ENCODE data around the gene DGKI. TPM values are rescaled to one million over a fixed set of nuclear protein-coding genes. Genes with fewer than 3 reads are reported as not detected.

The DGKI gene
- total RNA-seq, 2 donors from 2014 or later = 0.04 to 0.64 TPM

DNA sequence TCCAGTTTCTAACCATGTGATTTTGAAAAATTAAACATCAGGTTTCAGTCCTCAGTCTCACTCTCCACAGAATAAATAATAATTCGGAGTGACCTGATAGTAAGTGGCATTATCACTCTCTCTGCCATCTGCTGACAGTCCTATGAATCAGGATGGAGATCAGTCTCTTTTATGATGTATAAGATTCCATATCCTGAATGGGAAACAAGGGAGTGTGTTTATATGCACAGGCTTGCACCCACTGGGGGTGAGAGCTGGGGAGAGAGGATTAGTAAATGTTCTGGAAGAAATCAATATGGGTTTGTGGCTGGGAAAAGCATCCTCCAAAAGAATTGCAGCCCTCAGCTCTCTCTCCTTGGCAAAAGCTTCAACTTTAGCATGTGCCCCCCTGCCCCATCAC lies 45.3 kb downstream of the DGKI start:
- H3K27ac ChIP-seq (ENCODE audit: low read depth, low read length) = no peak overlapping the region
- H3K27ac Mint-ChIP-seq = no peak overlapping the region
- WGBS, 2 experiments (ENCODE audit: insufficient coverage in 1 of 2, insufficient read length in 1 of 2) = 96% methylated on average over 1 of the region's 1 CpG; no CpG with 5 or more reads in 1 of the 2 experiments
- peaks cover 2% of the 10 kb centered on the region for H3K4me1 Mint-ChIP-seq
- H3K36me3 ChIP-seq (ENCODE audit: control insufficient read depth, insufficient read depth, low read length) = no peaks in the 10 kb centered on the region
- no peaks in the 10 kb centered on the region for H3K36me3 Mint-ChIP-seq (ENCODE audit: low read depth)
- no peak overlapping the region for H3K9ac ChIP-seq (ENCODE audit: extremely low read depth, low read length, poor library complexity, severe bottlenecking)
- H3K9me3 ChIP-seq (ENCODE audit: control insufficient read depth, low read length) = no peaks in the 10 kb centered on the region
- no peaks in the 10 kb centered on the region for H3K4me1 ChIP-seq (ENCODE audit: control insufficient read depth, insufficient read depth, low read length)
- H3K9me3 Mint-ChIP-seq = peaks cover 2% of the 10 kb centered on the region
- H3K4me3 Mint-ChIP-seq = no peak overlapping the region
- H3K27me3 Mint-ChIP-seq (ENCODE audit: insufficient read depth) = no peaks in the 10 kb centered on the region
- DNase-seq = no peak
- H3K27me3 ChIP-seq (ENCODE audit: control insufficient read depth, insufficient read depth, low read length, poor library complexity, severe bottlenecking) = no peaks in the 10 kb centered on the region
- H3K4me3 ChIP-seq (ENCODE audit: low read length) = no peak overlapping the region
- TF ChIP-seq, protein P1, sequence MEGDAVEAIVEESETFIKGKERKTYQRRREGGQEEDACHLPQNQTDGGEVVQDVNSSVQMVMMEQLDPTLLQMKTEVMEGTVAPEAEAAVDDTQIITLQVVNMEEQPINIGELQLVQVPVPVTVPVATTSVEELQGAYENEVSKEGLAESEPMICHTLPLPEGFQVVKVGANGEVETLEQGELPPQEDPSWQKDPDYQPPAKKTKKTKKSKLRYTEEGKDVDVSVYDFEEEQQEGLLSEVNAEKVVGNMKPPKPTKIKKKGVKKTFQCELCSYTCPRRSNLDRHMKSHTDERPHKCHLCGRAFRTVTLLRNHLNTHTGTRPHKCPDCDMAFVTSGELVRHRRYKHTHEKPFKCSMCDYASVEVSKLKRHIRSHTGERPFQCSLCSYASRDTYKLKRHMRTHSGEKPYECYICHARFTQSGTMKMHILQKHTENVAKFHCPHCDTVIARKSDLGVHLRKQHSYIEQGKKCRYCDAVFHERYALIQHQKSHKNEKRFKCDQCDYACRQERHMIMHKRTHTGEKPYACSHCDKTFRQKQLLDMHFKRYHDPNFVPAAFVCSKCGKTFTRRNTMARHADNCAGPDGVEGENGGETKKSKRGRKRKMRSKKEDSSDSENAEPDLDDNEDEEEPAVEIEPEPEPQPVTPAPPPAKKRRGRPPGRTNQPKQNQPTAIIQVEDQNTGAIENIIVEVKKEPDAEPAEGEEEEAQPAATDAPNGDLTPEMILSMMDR (conservative IDR thresholded peaks at IDR 0.05) = no peak

DNA sequence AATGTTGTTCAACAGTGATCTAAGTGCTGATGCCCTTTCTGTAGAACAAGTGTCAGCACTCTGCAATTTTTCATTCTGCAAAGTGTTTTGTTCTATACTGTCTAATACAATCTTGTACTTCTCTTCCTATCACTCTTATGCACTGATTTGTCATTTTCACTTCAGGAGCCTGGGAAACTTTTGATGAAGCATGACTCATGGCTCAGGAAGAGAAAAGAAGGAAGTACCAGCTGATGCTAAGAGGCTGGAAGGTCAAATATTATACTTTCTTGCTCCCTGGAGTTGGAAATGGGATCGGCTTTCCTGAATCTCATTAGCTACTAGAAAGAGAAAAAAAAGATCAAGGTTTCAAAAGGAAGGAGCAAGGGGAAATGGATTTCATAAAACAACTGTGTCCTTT lies 45.8 kb downstream of the DGKI start:
- peaks cover 7% of the 10 kb centered on the region for H3K9me3 Mint-ChIP-seq
- no peaks in the 10 kb centered on the region for H3K27me3 Mint-ChIP-seq (ENCODE audit: insufficient read depth)
- H3K4me1 Mint-ChIP-seq = peaks cover 2% of the 10 kb centered on the region
- Histone ChIP-seq H3K36me3 (ENCODE audit: control insufficient read depth, insufficient read depth, low read length) (no peaks in the 10 kb centered on the region), H3K4me1 (ENCODE audit: control insufficient read depth, insufficient read depth, low read length) (no peaks in the 10 kb centered on the region), H3K9ac (ENCODE audit: extremely low read depth, low read length, poor library complexity, severe bottlenecking) (no peak overlapping the region), H3K27me3 (ENCODE audit: control insufficient read depth, insufficient read depth, low read length, poor library complexity, severe bottlenecking) (no peaks in the 10 kb centered on the region), H3K27ac (ENCODE audit: low read depth, low read length) (peak overlapping the region; percentile 30), H3K9me3 (ENCODE audit: control insufficient read depth, low read length) (peaks cover under 1% of the 10 kb centered on the region), H3K4me3 (ENCODE audit: low read length) (no peak overlapping the region)
- TF ChIP-seq, protein P1 (conservative IDR thresholded peaks at IDR 0.05) = no peak
- H3K36me3 Mint-ChIP-seq (ENCODE audit: low read depth) = no peaks in the 10 kb centered on the region
- H3K4me3 Mint-ChIP-seq = no peak overlapping the region
- 94% methylated on average over 1 of the region's 1 CpG; no CpG with 5 or more reads in 1 of the 2 experiments for WGBS, 2 experiments (ENCODE audit: insufficient coverage in 1 of 2, insufficient read length in 1 of 2)
- H3K27ac Mint-ChIP-seq = no peak overlapping the region
- DNase-seq = no peak

DNA sequence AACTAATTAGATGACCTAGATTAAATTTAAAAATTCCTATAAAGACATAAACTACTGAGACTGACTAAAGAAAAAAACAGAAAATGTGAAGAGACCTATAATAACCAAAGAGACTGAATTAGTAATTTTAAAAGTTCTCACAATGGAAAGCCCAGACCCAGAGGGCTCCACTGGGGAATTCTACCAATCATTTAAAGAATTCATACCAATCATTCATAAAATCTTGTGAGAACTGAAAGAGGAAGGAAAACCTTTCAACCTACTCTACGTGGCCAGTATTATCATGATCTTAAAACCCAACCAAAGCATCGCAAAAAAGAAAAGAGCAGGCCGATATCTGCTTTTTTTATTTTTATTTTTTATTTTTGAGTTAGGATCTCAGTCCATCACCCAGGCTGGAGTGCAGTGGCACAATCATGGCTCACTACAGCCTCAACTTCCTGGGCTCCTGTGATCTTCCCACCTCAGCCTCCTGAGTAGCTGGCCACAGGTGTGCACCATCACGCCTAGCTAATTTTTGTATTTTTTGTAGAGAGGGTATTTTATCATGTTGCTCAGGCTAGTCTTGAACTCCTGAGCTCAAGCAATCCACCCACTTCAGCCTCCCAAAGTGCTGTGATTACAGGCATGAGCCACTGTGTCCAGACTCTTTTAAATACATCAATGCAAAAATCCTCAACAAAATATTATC lies 48.6 kb downstream of the DGKI start:
- H3K27ac Mint-ChIP-seq = no peak overlapping the region
- no peak for DNase-seq
- H3K9me3 Mint-ChIP-seq = peaks cover 16% of the 10 kb centered on the region
- Histone ChIP-seq H3K9ac (ENCODE audit: extremely low read depth, low read length, poor library complexity, severe bottlenecking) (no peak overlapping the region), H3K36me3 (ENCODE audit: control insufficient read depth, insufficient read depth, low read length) (no peaks in the 10 kb centered on the region), H3K4me3 (ENCODE audit: low read length) (no peak overlapping the region), H3K27me3 (ENCODE audit: control insufficient read depth, insufficient read depth, low read length, poor library complexity, severe bottlenecking) (no peaks in the 10 kb centered on the region), H3K27ac (ENCODE audit: low read depth, low read length) (no peak overlapping the region), H3K4me1 (ENCODE audit: control insufficient read depth, insufficient read depth, low read length) (no peaks in the 10 kb centered on the region), H3K9me3 (ENCODE audit: control insufficient read depth, low read length) (peaks cover 12% of the 10 kb centered on the region)
- no peaks in the 10 kb centered on the region for H3K27me3 Mint-ChIP-seq (ENCODE audit: insufficient read depth)
- TF ChIP-seq, protein P1 (conservative IDR thresholded peaks at IDR 0.05) = no peak
- no peak overlapping the region for H3K4me3 Mint-ChIP-seq
- H3K36me3 Mint-ChIP-seq (ENCODE audit: low read depth) = no peaks in the 10 kb centered on the region
- 94 to 100% methylated on average over 1 to 3 of the region's 4 CpGs for WGBS, 2 experiments (ENCODE audit: insufficient coverage in 1 of 2, insufficient read length in 1 of 2)
- H3K4me1 Mint-ChIP-seq = no peaks in the 10 kb centered on the region
